ENCODE data around the gene ADGRF1. TPM values are rescaled to one million over a fixed set of nuclear protein-coding genes. Genes with fewer than 3 reads are reported as not detected.

Gene ADGRF1
- total RNA-seq, 4 donors from 2014 or later = 0.64 to 1.2 TPM; not detected in 2

DNA sequence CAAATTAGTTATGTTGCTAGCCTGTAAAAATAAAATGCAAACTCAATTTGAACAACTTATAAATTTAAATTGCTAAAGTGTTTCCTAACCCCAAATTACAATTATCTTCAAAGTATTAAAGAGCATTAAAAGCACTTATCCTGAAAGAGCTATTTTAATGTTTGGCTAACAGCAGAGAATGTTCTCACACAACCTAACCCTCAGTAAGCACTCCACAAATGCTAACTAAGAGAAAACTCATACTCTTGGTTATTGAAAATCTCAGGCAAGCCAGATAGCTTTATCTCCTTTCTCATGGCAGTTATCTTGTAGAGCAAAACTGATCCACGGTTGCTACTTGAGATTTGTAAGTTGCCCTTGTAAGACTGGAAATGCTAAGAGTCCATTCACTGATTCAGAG lies 30.5 kb upstream of the ADGRF1 start:
- DNase-seq = no peak
- in situ Hi-C loops (cut with MboI; ENCODE audit: low pct_ligation_motif_present in 1 of 4, low pct_unique_long_range_greater_than_20kb in 1 of 4, low sequenced_read_pairs in 3 of 4) = no loop called here
- Histone ChIP-seq H3K9me3 (no peaks in the 10 kb centered on the region), H3K4me1 (peaks cover 0 to 24% (median 2%) of the 10 kb centered on the region in 4 donors), H3K4me3 (no peak overlapping the region), H3K27me3 (no peaks in the 10 kb centered on the region), H3K27ac (no peak overlapping the region), H3K36me3 (no peaks in the 10 kb centered on the region)
- TF ChIP-seq, protein P1, sequence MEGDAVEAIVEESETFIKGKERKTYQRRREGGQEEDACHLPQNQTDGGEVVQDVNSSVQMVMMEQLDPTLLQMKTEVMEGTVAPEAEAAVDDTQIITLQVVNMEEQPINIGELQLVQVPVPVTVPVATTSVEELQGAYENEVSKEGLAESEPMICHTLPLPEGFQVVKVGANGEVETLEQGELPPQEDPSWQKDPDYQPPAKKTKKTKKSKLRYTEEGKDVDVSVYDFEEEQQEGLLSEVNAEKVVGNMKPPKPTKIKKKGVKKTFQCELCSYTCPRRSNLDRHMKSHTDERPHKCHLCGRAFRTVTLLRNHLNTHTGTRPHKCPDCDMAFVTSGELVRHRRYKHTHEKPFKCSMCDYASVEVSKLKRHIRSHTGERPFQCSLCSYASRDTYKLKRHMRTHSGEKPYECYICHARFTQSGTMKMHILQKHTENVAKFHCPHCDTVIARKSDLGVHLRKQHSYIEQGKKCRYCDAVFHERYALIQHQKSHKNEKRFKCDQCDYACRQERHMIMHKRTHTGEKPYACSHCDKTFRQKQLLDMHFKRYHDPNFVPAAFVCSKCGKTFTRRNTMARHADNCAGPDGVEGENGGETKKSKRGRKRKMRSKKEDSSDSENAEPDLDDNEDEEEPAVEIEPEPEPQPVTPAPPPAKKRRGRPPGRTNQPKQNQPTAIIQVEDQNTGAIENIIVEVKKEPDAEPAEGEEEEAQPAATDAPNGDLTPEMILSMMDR (IDR thresholded peaks at IDR 0.05) = no peak
- TF ChIP-seq POLR2A (IDR thresholded peaks at IDR 0.05) = no peak
- no peak for TF ChIP-seq POLR2AphosphoS5 (IDR thresholded peaks at IDR 0.05)
- TF ChIP-seq EP300 (IDR thresholded peaks at IDR 0.05; ENCODE audit: low read depth) = no peak
- intact Hi-C loops (cut with DNase I; ENCODE audit: low total_unique reads) = no loop called here
- WGBS, 2 donors (ENCODE audit: low coverage in 1 of 2) = 24 to 60% methylated on average over 1 of the region's 1 CpG

DNA sequence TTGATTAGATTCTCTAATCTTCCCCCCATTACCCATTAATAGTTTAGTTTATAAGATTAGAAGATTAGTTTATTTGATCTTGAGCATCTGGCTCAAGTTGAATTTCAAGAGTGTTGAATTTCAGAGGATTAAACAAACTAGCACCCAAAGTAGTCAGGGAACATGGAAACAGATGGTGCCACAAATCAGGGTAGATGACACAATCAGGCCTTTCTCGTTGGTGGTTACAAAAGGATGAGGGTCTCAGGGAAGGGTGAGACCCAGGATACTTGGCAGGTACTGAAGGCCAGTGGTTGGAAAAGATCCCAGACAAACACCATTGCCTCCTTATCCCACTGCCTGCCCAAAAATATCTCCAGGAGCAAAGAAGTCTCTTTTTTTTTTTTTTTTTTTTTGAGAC lies 29.5 kb upstream of the ADGRF1 start:
- intact Hi-C loops (cut with DNase I; ENCODE audit: low total_unique reads) (no loop called here), in situ Hi-C loops (cut with MboI; ENCODE audit: low pct_ligation_motif_present in 1 of 4, low pct_unique_long_range_greater_than_20kb in 1 of 4, low sequenced_read_pairs in 3 of 4) (no loop called here)
- Histone ChIP-seq H3K36me3 (no peaks in the 10 kb centered on the region), H3K9me3 (no peaks in the 10 kb centered on the region), H3K4me3 (no peak overlapping the region), H3K4me1 (peaks cover 0 to 15% (median 2%) of the 10 kb centered on the region in 4 donors), H3K27ac (no peak overlapping the region), H3K27me3 (no peaks in the 10 kb centered on the region)
- TF ChIP-seq, protein P1 (IDR thresholded peaks at IDR 0.05) = no peak
- TF ChIP-seq EP300 (IDR thresholded peaks at IDR 0.05; ENCODE audit: low read depth) (no peak), POLR2A (IDR thresholded peaks at IDR 0.05) (no peak), POLR2AphosphoS5 (IDR thresholded peaks at IDR 0.05) (no peak)
- WGBS, 2 donors (ENCODE audit: low coverage in 1 of 2) = 40 to 43% methylated on average over 1 of the region's 1 CpG
- DNase-seq = no peak

DNA sequence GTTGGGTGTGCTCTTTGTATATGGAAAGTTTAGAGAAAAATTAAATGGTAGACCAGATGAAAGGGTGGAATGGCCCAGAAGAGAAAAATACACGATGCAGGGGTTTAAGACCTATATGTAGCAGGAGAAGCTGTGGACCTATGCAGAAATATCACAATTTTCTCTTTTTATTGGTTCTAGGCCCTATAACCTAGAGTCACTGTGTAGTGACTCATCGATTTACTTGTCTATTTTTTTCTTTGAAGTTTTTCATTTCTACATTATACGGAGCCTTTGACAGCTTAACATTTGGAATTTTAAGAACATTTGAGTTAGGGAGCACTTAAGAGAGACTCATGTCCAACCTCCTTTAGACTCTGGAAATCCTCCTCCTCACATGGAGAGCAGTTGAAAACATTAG lies 28.3 kb upstream of the ADGRF1 start:
- Histone ChIP-seq H3K4me3 (no peak overlapping the region), H3K27me3 (no peaks in the 10 kb centered on the region), H3K4me1 (peaks cover 0 to 3% (median 0%) of the 10 kb centered on the region in 4 donors), H3K36me3 (no peaks in the 10 kb centered on the region), H3K27ac (no peak overlapping the region), H3K9me3 (no peaks in the 10 kb centered on the region)
- DNase-seq = no peak
- intact Hi-C loops (cut with DNase I; ENCODE audit: low total_unique reads) = no loop called here
- in situ Hi-C loops (cut with MboI; ENCODE audit: low pct_ligation_motif_present in 1 of 4, low pct_unique_long_range_greater_than_20kb in 1 of 4, low sequenced_read_pairs in 3 of 4) = no loop called here
- WGBS, 2 donors (ENCODE audit: low coverage in 1 of 2) = 93 to 100% methylated on average over 3 of the region's 3 CpGs
- no peak for TF ChIP-seq POLR2A (IDR thresholded peaks at IDR 0.05)

DNA sequence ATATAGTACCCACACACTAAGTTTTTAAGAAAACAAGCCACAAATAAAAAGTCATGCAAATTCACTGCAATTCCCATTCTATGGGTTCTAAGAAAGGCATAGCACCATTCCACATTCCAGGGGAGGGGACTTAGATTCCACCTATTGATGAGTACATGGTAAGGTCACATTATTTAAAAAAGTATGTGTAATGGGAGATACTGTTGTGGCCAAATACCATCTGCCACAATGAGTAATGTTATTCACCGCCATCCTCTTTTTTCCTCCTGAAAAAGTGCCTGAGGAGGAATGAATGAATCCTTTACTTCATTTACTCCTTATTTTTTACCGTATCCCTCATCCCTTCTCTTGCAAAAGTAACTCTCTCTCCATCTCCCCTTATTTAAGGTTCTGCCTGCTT lies 27.0 kb upstream of the ADGRF1 start:
- Histone ChIP-seq H3K36me3 (no peaks in the 10 kb centered on the region), H3K4me3 (no peak overlapping the region), H3K27ac (no peak overlapping the region), H3K4me1 (no peaks in the 10 kb centered on the region), H3K9me3 (no peaks in the 10 kb centered on the region), H3K27me3 (no peaks in the 10 kb centered on the region)
- WGBS, 2 donors (ENCODE audit: low coverage in 1 of 2) = 97 to 98% methylated on average over 2 of the region's 2 CpGs
- intact Hi-C loops (cut with DNase I; ENCODE audit: low total_unique reads) = no loop called here
- no peak for DNase-seq
- TF ChIP-seq, protein P1 (IDR thresholded peaks at IDR 0.05) = no peak
- TF ChIP-seq POLR2AphosphoS5 (IDR thresholded peaks at IDR 0.05) (no peak), EP300 (IDR thresholded peaks at IDR 0.05; ENCODE audit: low read depth) (no peak), POLR2A (IDR thresholded peaks at IDR 0.05) (no peak)
- in situ Hi-C loops (cut with MboI; ENCODE audit: low pct_ligation_motif_present in 1 of 4, low pct_unique_long_range_greater_than_20kb in 1 of 4, low sequenced_read_pairs in 3 of 4) = no loop called here

DNA sequence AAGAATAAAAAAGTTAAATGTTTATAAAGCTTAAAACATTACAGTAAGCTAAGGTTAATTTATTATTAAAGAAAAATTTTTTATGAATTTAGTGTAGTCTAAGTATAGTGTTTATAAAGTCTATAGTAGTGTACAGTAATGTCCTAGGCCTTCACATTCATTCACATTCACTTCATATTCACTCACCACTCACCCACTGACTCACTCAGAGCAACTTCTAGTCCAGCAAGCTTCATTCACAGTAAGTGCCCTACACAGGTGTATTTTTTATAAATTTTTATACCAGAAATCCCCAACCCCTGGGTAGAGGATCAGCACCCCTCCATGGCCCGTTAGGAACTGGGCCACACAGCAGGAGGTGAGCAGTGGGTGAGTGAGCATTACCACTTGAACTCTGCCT lies 24.3 kb upstream of the ADGRF1 start:
- Histone ChIP-seq H3K36me3 (no peaks in the 10 kb centered on the region), H3K27me3 (no peaks in the 10 kb centered on the region), H3K9me3 (no peaks in the 10 kb centered on the region), H3K4me1 (peaks cover 0 to 5% (median 0%) of the 10 kb centered on the region in 4 donors), H3K27ac (no peak overlapping the region), H3K4me3 (no peak overlapping the region)
- in situ Hi-C loops (cut with MboI; ENCODE audit: low pct_ligation_motif_present in 1 of 4, low pct_unique_long_range_greater_than_20kb in 1 of 4, low sequenced_read_pairs in 3 of 4) = no loop called here
- DNase-seq = no peak
- intact Hi-C loops (cut with DNase I; ENCODE audit: low total_unique reads) = no loop called here
- TF ChIP-seq, protein P1 (IDR thresholded peaks at IDR 0.05) = no peak
- TF ChIP-seq POLR2AphosphoS5 (IDR thresholded peaks at IDR 0.05) = no peak
- WGBS, 2 donors (ENCODE audit: low coverage in 1 of 2) = 71% methylated on average over 1 of the region's 1 CpG; no CpG with 5 or more reads in 1 of the 2 donors

Data from transverse colon (tissue), 4 donors.